Spleen (tissue), 11 donors: ENCODE measurements around the gene NCR3LG1. TPM values are rescaled to one million over a fixed set of nuclear protein-coding genes. Genes with fewer than 3 reads are reported as not detected.

Experiments used
- DNase-seq: peaks from one replicate; pipeline ENCODE4 v3.0.0-alpha.2; 2020
- H3K27ac ChIP-seq, 8 donors: fragments of 200-600 bp; sonication (generic) in 7 of 8; 1 replicate in 4 of 8; 2 replicates in 4 of 8; pipeline versions ENCODE4 v1.5.0 to v1.8.0; 2016 to 2021; ENCODE audit warnings: inconsistent platforms in 4 of 8, mild to moderate bottlenecking in 4 of 8, moderate library complexity in 1 of 8
- H3K27me3 ChIP-seq, 7 donors: fragments of 200-600 bp; sonication (generic) in 6 of 7; replicated peaks in 1 of 7; 1 replicate in 4 of 7; 2 replicates in 3 of 7; pipeline versions ENCODE4 v1.5.0 to v1.8.0; 2016 to 2021; ENCODE audit warnings: inconsistent platforms in 3 of 7, mild to moderate bottlenecking in 1 of 7
- H3K36me3 ChIP-seq, 6 donors: fragments of 200-600 bp; sonication (generic) in 5 of 6; 1 replicate in 4 of 6; 2 replicates in 2 of 6; pipeline versions ENCODE4 v1.5.0 to v1.8.0; 2016 to 2021; ENCODE audit warnings: inconsistent platforms in 2 of 6
- H3K4me1 ChIP-seq, 6 donors: fragments of 200-600 bp; sonication (generic) in 5 of 6; 1 replicate in 3 of 6; 2 replicates in 3 of 6; pipeline versions ENCODE4 v1.5.0 to v1.8.0; 2016 to 2021; ENCODE audit warnings: inconsistent platforms in 3 of 6
- H3K4me3 ChIP-seq, 8 donors: fragments of 200-600 bp; sonication (generic) in 7 of 8; 1 replicate in 4 of 8; 2 replicates in 4 of 8; pipeline versions ENCODE4 v1.5.0 to v1.8.0; 2016 to 2021; ENCODE audit warnings: inconsistent platforms in 4 of 8, mild to moderate bottlenecking in 4 of 8, moderate library complexity in 2 of 8
- H3K9me3 ChIP-seq, 8 donors: fragments of 200-600 bp; sonication (generic) in 7 of 8; 1 replicate in 4 of 8; 2 replicates in 4 of 8; pipeline versions ENCODE4 v1.5.0 to v1.8.0; 2016 to 2021; ENCODE audit warnings: inconsistent platforms in 4 of 8
- CTCF ChIP-seq, 11 experiments: fragments of 200-600 bp in 7 of 11; fragments of 450-650 bp in 4 of 11; sonication (generic) in 4 of 11; IDR thresholded peaks in 8 of 11; conservative IDR thresholded peaks in 3 of 11; 1 replicate in 7 of 11; 2 replicates in 4 of 11; pipeline versions ENCODE4 v1.4.0 to v1.8.0; 2016 to 2021; ENCODE audit warnings: antibody characterized with exemption in 11 of 11, inconsistent platforms in 4 of 11, mild to moderate bottlenecking in 1 of 11
- POLR2A ChIP-seq, 3 donors: fragments of 450-650 bp; IDR thresholded peaks; one replicate each; pipeline ENCODE4 v1.5.1; 2017; ENCODE audit warnings: antibody characterized with exemption in 3 of 3, mild to moderate bottlenecking in 1 of 3
- POLR2AphosphoS5 ChIP-seq, 3 donors: sonication (generic); formaldehyde crosslinking; IDR thresholded peaks; one replicate each; pipeline ENCODE4 v1.5.1; 2017; ENCODE audit warnings: antibody characterized with exemption in 3 of 3
- WGBS, 5 donors: extraction: QIAGEN DNeasy Blood & Tissue Kit in 3 of 5; methylation state at CpG; one replicate each; pipeline versions ENCODE4 v1.1.5 to v1.1.7; 2013 to 2018; 5-methylcytosine and 5-hydroxymethylcytosine counted together
- intact Hi-C: fragments of 100-400 bp; cut with DNase I; formaldehyde crosslinking; loops from one replicate; pipeline ENCODE4 v1.15.0; 2023; ENCODE audit warnings: low total_unique reads
- polyA plus RNA-seq, 3 donors: library from polyadenylated mRNA; stranded (reverse); fragments of 200-250 nt; gene quantifications; one replicate each; pipeline ENCODE4 v1.2.1, GENCODE V29; 2013
- total RNA-seq, 7 donors: library from RNA; depleted of rRNA in 3 of 7; stranded (reverse); fragments of >200 nt in 3 of 7; fragmentation: NEBNext Ultra II Directional in 4 of 7; extraction: Animal tissue kit (Norgen Biotek cat#: 25700) in 4 of 7; gene quantifications; one replicate each; pipeline versions ENCODE4 v1.1.0 to v1.2.1, GENCODE V29; 2016 to 2021
- donor health status: healthy with polysubstance abuse.
- donor health status: DM: no; HTN: no; CAD: no; lungs with moderate emphysema.
- donor health status: DM: no; HTN: no; CAD: no.
- donor health status: Bipolar disorder and iron deficiency.
- donor health status: healthy.
- donor health status: DM: no; HTN: no; CAD: no.
- donor health status: DM: yes; HTN: yes; CAD: no.

NCR3LG1 gene
- total and polyA plus RNA-seq, 10 donors: 0.04 to 5.4 (median 1.8) TPM

GRCh38 chr11:17393472-17393871, 41.9 kb downstream of the NCR3LG1 start:
- peaks cover 0 to 9% (median 0%) of the 10 kb centered on the region in 7 donors for H3K27me3 ChIP-seq
- H3K9me3 ChIP-seq: no peaks in the 10 kb centered on the region
- TF ChIP-seq POLR2AphosphoS5 (IDR thresholded peaks at IDR 0.05) (no peak), CTCF (IDR thresholded peaks at IDR 0.05 in 8 of 11, conservative IDR thresholded peaks at IDR 0.05 in 3 of 11) (no peak), POLR2A (IDR thresholded peaks at IDR 0.05) (no peak)
- no peak overlapping the region for H3K27ac ChIP-seq
- H3K4me3 ChIP-seq: no peak overlapping the region
- intact Hi-C loops: no loop called here
- peak; percentile 71 for DNase-seq
- WGBS, 5 donors: 88 to 94% (median 92%) methylated on average over 4 to 6 of the region's 6 CpGs
- peaks cover 0 to 14% (median 10%) of the 10 kb centered on the region in 6 donors for H3K4me1 ChIP-seq
- H3K36me3 ChIP-seq: no peaks in the 10 kb centered on the region

GRCh38 chr11:17394743-17395390, 43.3 kb downstream of the NCR3LG1 start:
- WGBS, 5 donors: 85 to 88% (median 86%) methylated on average over 10 of the region's 10 CpGs
- no peak for DNase-seq
- Histone ChIP-seq H3K4me1 (peaks cover 0 to 4% (median 2%) of the 10 kb centered on the region in 6 donors), H3K4me3 (no peak overlapping the region), H3K27me3 (no peaks in the 10 kb centered on the region), H3K27ac (no peak overlapping the region), H3K36me3 (no peaks in the 10 kb centered on the region), H3K9me3 (no peaks in the 10 kb centered on the region)
- intact Hi-C loops: no loop called here
- TF ChIP-seq POLR2A (IDR thresholded peaks at IDR 0.05): no peak
- no peak for TF ChIP-seq POLR2AphosphoS5 (IDR thresholded peaks at IDR 0.05)
- no peak for TF ChIP-seq CTCF (IDR thresholded peaks at IDR 0.05 in 8 of 11, conservative IDR thresholded peaks at IDR 0.05 in 3 of 11)

GRCh38 chr11:17395554-17395961, 44.0 kb downstream of the NCR3LG1 start:
- Histone ChIP-seq H3K9me3 (no peaks in the 10 kb centered on the region), H3K27ac (no peak overlapping the region), H3K4me1 (peaks cover 0 to 4% (median 0%) of the 10 kb centered on the region in 6 donors), H3K4me3 (no peak overlapping the region), H3K27me3 (no peaks in the 10 kb centered on the region), H3K36me3 (no peaks in the 10 kb centered on the region)
- peak; percentile 67 for DNase-seq
- 89 to 96% (median 94%) methylated on average over 18 to 20 of the region's 20 CpGs for WGBS, 5 donors
- intact Hi-C loops: no loop called here
- TF ChIP-seq POLR2A (IDR thresholded peaks at IDR 0.05): no peak
- no peak for TF ChIP-seq CTCF (IDR thresholded peaks at IDR 0.05 in 8 of 11, conservative IDR thresholded peaks at IDR 0.05 in 3 of 11)
- TF ChIP-seq POLR2AphosphoS5 (IDR thresholded peaks at IDR 0.05): no peak

- Histone ChIP-seq H3K27me3 (no peaks in the 10 kb centered on the region), H3K9me3 (no peaks in the 10 kb centered on the region), H3K36me3 (no peaks in the 10 kb centered on the region), H3K4me1 (peaks cover 0 to 4% (median 0%) of the 10 kb centered on the region in 6 donors), H3K27ac (no peak overlapping the region), H3K4me3 (no peak overlapping the region)
- 86 to 94% (median 91%) methylated on average over 6 of the region's 6 CpGs for WGBS, 5 donors
- TF ChIP-seq CTCF (IDR thresholded peaks at IDR 0.05 in 8 of 11, conservative IDR thresholded peaks at IDR 0.05 in 3 of 11): no peak
- TF ChIP-seq POLR2A (IDR thresholded peaks at IDR 0.05): no peak
- TF ChIP-seq POLR2AphosphoS5 (IDR thresholded peaks at IDR 0.05): no peak
- intact Hi-C loops: no loop called here
- DNase-seq: peak; percentile 61
Measured at GRCh38 chr11:17395978-17396377, 44.4 kb downstream of the NCR3LG1 start.
